ENCODE results near the gene TMPRSS6.

The TMPRSS6 gene

GRCh38 chr22:37046589-37046988 is 62.9 kb downstream of the TMPRSS6 start:
- no peak for DNase-seq

- no peak for DNase-seq
Observed at GRCh38 chr22:37045958-37046357, 63.6 kb downstream of the TMPRSS6 start.

GRCh38 chr22:37044634-37045625 is 64.6 kb downstream of the TMPRSS6 start:
- DNase-seq, result no peak

- peak; percentile 47 for DNase-seq
Observed at GRCh38 chr22:37043828-37044538, 65.5 kb downstream of the TMPRSS6 start.

GRCh38 chr22:37043209-37043827 is 66.2 kb downstream of the TMPRSS6 start:
- DNase-seq, result no peak

- no peak for DNase-seq
Observed at GRCh38 chr22:37039466-37039865, 70.0 kb downstream of the TMPRSS6 start.

GRCh38 chr22:37037669-37038068 is 71.8 kb downstream of the TMPRSS6 start:
- no peak for DNase-seq

GRCh38 chr22:37036655-37037377 is 72.7 kb downstream of the TMPRSS6 start:
- DNase-seq, result no peak

GRCh38 chr22:37033605-37034430 is 75.7 kb downstream of the TMPRSS6 start:
- DNase-seq, result no peak

GRCh38 chr22:37032535-37033460 is 76.7 kb downstream of the TMPRSS6 start:
- no peak for DNase-seq

GRCh38 chr22:37032134-37032534 is 77.4 kb downstream of the TMPRSS6 start:
- DNase-seq, result no peak

- DNase-seq, result no peak
Observed at GRCh38 chr22:37030560-37031281, 78.8 kb downstream of the TMPRSS6 start.

GRCh38 chr22:37028692-37029674 is 80.5 kb downstream of the TMPRSS6 start:
- DNase-seq, result no peak

GRCh38 chr22:37027556-37027955 is 82.0 kb downstream of the TMPRSS6 start:
- no peak for DNase-seq

- no peak for DNase-seq
Observed at GRCh38 chr22:37026325-37026724, 83.2 kb downstream of the TMPRSS6 start.

GRCh38 chr22:37025500-37026070 is 83.9 kb downstream of the TMPRSS6 start:
- DNase-seq, result no peak

- no peak for DNase-seq
Observed at GRCh38 chr22:37024339-37025157, 85.0 kb downstream of the TMPRSS6 start.
